ENCODE data around the gene TNFAIP2.

The TNFAIP2 gene

DNA sequence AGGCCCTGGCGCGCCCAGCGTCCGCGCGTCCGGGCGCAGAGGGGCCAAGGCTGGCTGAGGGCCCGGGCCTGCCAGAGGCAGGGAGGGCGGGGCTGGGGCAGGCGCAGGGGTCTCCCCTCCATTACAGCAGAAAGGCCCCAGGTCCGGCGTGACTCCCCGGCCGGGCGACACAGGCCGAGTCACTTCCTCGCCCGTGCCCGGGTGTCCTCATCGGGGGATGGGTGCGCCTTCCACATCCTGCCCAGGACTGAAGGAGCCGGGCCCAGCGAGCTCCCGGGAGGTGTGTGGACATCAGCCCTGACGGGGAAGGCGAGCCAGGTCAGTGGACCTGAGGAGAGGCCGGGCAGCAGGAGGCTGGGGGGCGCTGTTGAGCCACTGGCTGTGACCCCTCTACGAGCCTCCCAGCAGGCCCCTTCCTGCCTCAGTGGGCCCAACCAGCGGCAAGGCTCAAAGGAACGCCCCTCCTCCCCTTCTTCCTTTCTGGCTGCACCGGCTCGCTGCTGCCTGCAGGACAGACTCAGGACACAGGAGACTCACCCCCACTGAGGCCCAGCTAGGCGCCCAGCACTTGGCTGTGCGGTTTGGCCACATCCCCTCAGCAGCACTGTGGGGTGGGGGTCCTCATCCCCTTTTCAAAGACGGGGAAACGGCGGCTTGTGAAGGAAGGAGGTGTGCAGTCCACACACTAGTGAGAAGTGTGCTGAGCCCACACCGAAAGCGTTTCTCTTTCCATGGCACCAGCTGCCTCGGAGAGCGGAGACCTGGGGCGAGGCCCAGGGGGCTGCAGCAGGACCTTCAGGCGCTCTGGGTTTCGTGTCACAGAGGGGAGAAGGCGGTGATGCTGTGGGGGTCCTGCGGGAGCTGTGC is 606 bp downstream of the TNFAIP2 start:
- DNase-seq = no peak

DNA sequence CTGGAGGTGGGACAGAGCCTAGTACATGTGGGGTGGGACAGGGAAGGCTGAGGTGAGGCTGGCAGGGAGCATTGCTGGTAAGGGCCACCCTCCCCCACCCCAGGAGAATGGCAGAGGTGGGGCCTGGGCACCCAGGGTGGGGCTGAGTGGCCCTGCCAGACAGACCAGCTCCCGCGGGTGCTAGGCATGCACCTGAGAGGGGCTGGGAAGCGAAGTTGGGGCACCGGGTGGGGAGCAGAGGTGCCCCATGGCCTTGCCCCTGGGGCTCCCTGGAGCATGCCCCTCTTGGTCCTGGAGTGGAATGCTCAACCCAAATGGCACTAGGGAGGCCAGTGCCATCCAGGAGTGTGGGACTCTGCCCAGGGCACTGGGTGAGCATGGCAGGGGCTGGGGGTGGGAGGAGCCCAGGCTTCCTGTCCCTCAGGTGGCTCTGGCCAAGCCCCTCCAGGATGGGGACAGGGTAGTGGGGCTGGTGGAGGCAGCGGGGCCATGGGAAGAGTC is 1.3 kb downstream of the TNFAIP2 start:
- no peak for DNase-seq

DNA sequence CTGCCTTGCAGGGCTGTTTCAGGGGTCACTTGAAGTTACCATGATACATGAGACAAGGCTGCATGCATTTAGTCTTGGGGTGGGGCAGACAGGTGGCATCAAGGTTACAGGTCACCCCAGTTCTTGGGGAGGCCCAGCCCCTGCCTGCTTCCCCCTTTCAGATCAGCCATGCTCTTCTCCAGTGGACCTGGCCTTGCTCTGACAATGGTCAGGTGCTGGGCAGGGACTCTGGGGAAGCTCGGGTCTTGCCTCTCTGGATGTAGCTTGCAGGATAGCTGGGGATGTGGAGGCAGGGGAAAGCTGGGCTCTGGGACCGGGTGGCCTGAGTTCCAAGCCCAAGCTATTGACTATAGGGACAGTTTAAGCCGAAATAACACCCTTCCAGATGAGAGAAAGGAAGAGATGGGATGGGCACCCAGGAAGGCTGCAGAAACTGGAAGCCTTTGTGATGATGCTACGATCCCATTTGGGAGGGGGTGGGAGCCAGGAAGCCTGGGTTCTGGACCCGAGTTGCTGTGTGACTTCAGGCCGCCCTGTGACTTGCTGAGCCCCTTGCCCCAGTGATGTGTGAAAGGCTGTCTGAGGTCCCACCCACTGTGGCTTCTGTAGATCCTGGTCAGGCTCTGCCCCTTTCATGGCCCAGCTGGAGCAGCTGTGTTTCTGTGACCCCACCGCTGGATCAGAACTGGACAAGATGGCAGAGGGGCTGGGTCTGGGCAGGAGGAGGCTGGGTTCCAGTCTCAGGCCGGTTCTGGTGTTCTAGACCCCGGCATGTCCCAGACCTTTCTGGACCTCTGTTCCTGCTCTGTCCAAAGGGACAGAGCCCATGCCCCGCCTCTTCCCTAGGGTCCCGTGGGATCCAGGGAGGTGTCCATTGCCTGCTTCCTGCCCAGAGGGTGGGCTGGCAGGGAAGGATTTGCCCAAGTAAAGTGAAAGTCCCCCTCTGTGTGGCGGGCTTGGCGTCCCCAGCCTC is 2.1 kb downstream of the TNFAIP2 start:
- no peak for DNase-seq

DNA sequence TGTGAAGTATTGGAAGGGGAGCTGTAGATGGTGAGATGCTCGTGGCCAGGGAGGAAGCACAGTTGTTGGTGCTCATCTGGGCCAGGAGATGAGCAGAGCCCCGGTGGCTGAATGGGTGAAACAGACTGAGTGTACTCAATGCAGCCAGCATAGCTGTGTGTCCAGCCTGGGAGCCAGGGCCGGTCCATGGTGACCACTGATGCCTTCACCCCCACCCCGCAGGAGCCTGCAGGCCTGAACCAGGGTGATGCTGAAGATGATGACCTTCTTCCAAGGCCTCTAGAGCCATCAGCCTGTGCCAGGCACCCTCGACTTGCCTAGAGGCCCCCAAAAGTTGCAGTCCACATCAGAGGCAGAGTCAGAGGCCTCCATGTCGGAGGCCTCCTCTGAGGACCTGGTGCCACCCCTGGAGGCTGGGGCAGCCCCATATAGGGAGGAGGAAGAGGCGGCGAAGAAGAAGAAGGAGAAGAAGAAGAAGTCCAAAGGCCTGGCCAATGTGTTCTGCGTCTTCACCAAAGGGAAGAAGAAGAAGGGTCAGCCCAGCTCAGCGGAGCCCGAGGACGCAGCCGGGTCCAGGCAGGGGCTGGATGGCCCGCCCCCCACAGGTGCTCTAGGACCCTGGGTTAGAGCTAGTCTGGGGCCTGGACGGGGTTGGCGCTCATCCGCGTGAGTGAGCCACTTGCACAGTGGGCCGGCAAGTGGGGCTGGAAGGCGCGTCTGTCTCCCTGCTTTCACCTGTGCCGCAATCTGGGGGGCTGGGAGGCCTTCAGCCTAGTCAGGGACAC is 3.0 kb downstream of the TNFAIP2 start:
- no peak for DNase-seq

DNA sequence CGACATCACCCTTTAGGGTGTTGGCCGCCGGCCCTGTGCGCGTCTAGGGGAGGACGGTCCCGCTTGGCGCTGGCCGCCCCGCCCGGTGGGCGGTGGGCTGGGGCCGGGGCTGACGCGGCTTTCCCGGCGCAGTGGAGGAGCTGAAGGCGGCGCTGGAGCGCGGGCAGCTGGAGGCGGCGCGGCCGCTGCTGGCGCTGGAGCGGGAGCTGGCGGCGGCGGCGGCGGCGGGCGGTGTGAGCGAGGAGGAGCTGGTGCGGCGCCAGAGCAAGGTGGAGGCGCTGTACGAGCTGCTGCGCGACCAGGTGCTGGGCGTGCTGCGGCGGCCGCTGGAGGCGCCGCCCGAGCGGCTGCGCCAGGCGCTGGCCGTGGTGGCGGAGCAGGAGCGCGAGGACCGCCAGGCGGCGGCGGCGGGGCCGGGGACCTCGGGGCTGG is 3.6 kb downstream of the TNFAIP2 start:
- no peak for DNase-seq

DNA sequence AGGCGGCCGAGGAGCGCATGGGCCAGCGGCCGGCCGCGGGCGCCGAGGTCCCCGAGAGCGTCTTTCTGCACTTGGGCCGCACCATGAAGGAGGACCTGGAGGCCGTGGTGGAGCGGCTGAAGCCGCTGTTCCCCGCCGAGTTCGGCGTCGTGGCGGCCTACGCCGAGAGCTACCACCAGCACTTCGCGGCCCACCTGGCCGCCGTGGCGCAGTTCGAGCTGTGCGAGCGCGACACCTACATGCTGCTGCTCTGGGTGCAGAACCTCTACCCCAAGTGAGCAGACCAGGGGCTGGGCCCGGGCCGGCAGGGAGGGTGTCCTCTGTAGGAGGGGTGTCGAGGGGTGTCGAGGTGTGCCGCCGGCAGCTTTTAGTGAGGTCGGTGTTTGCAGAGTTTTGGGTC is 4.1 kb downstream of the TNFAIP2 start:
- DNase-seq = no peak

DNA sequence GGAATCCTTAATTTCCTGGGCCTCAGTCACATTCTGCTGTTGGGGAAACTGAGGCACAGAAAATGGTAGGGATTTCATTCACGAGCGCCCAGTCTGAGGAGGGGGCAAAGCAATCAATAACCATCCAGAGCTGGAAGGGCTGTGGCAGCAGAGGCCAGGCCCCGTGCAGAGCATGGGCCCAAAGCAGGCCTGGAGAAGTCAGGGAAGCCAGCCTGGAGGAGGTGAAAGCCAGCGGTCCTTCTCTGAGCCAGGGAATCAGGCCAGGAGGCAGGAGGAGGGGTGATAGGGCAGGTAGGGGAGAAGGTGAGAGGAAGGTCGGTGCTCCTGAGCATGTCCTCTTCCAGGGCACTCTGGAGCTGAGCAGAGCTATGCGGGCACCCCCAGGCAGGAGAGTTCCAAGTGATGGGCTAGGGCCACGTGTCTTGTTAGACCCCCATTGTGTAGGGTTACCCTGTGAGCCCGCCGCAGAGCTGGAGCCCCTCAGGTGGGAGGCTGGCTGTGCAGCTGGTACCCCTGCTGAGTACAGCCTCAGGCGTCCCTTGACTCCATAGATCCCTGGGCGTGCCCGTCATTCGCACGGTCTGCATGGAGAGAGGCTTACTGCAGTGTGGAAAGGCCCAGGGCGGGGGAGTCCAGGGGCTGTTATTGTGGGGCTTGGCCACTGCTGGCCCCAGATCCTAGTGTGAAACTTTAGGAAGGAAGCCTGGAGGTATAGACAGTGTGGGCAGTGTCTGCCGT is 4.8 kb downstream of the TNFAIP2 start:
- no peak for DNase-seq

DNA sequence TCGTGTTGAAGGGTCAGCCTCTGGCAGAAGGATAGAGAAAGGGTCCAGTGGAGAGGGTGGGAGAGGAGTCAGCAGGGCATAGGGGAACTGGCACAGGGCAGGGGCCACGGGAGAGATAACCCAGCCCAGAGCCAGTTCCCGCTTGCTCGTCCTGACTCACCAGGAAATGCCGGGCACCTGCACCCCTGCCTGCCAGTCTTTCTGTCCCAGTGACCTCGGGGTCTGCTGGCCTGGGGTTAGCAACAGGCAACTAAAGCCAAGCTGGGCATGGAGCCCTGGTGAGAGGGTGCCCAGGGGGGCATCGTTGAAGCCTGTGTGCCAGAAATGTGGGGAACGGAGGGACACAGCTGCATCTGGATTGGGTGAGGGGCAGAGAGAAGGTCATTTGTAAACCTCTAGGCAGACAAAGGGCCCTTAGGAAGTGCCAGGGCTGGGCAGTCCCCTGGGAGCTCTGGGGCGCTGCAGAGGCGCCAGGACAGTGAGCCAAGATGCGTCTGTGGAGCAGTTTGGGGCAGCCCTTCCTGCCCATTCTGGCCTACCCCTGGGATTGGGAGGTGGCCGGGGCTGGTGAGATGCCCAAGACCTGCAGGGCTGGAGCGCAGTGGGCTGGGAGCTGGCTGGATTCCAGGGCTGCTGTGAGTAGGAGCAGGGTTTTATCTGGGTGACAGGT is 5.5 kb downstream of the TNFAIP2 start:
- DNase-seq = no peak

DNA sequence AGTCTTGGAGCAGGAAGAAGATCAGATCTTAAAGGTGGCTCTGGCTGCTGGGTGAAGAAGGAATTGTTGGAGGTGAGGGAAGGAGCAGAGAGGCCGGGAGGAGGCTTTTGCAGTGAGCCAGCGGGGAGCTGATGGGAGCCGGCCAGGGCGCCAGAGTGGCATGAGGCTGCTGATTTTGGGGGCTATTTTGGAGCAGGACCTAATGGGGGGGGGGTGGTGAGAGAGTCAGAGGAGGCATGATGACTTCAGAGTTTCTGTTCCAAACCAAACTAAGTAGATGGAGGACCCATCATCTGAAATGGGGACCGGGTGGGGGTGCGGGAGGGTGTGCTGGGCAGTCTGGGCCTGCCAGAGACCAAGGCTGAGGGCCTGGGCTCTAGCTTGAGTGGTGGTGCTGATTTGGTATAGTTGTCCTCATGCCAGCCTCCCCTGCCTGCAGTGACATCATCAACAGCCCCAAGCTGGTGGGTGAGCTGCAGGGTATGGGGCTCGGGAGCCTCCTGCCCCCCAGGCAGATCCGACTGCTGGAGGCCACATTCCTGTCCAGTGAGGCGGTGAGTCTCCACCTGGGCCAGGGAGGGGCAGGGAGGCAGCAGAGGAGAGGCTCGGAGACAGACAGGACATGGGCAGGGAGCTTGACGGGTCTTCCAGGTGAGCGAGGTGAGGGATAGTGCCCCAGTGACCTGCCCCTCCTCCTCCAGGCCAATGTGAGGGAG is 6.2 kb downstream of the TNFAIP2 start:
- no peak for DNase-seq

DNA sequence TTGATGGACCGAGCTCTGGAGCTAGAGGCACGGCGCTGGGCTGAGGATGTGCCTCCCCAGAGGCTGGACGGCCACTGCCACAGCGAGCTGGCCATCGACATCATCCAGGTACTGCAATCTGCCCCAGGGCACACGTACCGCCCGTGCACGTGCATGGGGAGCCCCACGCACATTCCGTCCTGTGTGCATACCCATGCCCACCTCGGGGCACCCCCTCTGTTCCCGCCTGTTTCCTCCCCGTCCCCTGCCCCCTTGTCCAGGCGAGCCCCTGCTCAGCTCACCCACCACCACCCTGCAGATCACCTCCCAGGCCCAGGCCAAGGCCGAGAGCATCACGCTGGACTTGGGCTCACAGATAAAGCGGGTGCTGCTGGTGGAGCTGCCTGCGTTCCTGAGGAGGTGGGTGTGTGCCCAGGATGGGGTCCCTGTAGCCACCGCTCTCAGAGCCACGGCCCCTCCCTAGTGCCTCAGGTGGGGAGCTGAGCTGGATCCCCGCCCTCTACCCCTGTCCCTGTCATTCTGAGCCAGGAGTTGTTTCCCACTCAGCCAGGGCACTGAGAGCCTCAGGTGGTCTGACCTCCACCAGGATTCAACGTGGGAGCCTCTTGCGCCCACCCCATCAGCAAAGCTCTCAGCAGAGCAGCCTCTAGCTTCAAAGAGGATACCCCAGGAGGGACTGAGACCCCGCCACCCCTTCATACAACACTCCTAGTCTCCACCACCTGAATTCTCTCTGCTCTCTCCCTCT is 6.9 kb downstream of the TNFAIP2 start:
- DNase-seq = no peak

DNA sequence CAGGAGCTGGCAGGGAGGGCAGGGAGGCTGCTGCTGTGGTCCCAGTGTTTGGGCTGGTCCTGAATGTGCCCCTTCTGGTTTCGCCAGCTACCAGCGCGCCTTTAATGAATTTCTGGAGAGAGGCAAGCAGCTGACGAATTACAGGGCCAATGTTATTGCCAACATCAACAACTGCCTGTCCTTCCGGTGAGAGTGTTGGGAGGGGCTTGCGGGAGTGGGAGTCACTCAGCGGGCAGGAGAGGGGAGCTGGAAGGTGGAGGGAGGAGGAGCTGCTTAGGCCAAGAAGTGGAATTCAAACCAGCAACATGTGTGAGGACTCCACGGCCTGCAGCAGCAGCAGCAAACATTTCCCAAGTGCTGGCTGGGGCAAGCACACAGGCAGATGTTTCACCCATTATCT is 7.7 kb downstream of the TNFAIP2 start:
- DNase-seq = no peak

DNA sequence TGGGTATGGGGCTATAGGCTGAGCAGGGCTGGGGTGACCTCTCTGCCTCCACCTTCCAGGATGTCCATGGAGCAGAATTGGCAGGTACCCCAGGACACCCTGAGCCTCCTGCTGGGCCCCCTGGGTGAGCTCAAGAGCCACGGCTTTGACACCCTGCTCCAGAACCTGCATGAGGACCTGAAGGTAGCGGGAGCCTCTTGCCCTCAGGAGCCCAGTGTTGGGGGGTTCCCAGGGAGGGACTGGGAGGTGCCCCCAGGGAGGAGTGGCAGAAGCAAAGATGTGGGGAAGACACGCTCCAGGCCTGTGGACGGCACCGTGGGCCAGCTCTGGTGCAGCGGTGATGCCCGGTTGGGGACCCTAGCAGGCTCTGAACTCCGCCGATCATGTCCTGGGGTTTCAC is 8.3 kb downstream of the TNFAIP2 start:
- DNase-seq = no peak

DNA sequence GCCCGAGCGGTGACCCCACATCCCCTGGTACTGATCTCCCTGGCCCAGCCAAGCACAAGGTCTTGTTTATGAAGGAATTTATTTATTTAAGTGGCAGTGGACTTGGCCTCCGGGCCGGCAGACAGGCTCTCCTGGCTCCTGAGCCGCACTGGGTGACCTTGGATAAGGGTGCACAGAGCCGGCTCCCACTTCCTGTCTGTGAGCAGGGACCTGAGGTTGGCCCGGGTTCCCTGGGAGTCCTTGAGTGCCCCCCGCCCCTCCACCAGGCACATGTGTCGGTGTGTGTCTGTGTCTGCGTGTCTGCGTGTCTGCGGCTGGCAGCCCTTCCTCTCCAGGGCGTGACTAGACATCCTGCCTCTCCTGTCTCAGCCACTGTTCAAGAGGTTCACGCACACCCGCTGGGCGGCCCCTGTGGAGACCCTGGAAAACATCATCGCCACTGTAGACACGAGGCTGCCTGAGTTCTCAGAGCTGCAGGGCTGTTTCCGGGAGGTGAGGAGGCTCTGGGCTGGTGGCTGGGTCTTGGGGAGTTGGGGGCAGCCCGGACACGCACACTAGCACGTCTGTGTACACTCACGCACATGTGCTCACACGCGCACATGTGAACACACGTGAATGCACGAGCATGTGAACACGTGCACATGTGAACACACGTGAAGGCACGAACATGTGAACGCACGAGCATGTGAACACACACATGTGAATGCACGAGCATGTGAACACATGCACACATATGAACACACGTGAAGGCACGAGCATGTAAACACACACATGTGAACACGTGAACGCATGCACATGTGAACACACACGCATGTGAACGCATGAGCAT is 9.3 kb downstream of the TNFAIP2 start:
- no peak for DNase-seq

DNA sequence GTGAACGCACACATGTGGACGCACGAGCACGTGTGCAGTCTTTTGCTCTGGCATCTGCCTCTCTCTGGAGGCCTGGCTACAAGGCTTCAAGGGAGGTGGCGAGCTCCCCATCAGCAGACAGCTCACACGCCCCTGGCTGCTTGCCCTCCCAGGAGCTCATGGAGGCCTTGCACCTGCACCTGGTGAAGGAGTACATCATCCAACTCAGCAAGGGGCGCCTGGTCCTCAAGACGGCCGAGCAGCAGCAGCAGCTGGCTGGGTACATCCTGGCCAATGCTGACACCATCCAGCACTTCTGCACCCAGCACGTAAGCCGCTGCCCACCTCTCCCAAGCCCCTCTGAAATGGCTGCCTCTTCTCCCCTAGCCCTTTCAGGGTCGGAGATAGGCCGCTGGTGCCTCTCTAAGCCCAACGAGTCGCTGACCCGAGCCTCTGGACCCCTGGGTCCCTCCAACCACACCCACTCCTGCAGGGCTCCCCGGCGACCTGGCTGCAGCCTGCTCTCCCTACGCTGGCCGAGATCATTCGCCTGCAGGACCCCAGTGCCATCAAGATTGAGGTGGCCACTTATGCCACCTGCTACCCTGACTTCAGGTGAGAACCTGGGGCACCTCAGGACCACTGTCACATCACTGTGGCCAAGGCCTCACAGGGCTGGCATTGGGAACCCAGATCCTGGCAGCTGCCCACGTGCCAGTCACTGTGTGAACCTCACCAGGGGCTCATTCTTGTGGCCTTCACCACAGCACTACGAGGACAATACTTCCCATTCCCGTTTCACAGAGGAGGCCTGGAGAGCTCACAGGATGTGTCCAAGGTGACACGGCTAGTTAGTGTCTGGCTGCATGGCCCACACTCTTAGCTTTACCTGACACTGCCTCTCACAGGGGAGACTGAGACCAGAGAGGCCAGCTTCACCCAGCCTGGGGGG is 10.2 kb downstream of the TNFAIP2 start:
- no peak for DNase-seq

DNA sequence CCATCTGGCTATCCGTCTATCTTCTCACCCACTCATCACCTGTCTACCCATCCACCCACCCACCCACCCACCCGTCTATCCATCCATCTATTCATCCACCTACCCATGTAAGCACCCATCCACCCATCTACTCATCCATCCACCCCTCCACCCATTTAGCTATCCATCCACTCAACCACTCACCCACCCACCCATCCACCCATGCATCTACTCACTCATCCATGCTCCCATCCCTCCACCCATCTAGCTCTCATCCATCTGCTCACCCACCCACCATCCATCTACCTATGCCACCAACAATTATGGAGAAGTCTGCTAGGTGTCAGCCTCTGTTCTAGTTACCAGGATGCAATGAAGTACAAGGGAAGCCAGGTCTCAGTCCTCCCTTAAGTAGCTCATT is 11.1 kb downstream of the TNFAIP2 start:
- DNase-seq = no peak

DNA sequence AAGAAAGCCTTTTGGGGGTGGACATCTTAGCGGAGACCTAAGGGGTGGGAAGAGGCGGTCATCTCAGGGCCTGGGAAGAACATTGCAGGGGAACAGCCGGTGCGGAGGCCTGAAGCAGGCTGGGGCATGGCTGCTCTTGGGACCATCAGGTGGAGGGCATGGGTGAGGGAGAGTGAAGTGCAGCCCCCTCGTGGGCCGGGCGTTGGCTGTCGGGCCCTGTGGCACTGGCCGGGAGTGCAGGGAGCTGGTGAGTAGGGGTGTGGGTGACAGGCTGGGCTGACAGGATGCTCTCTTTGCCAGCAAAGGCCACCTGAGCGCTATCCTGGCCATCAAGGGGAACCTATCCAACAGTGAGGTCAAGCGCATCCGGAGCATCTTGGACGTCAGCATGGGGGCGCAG is 11.7 kb downstream of the TNFAIP2 start:
- DNase-seq = no peak

DNA sequence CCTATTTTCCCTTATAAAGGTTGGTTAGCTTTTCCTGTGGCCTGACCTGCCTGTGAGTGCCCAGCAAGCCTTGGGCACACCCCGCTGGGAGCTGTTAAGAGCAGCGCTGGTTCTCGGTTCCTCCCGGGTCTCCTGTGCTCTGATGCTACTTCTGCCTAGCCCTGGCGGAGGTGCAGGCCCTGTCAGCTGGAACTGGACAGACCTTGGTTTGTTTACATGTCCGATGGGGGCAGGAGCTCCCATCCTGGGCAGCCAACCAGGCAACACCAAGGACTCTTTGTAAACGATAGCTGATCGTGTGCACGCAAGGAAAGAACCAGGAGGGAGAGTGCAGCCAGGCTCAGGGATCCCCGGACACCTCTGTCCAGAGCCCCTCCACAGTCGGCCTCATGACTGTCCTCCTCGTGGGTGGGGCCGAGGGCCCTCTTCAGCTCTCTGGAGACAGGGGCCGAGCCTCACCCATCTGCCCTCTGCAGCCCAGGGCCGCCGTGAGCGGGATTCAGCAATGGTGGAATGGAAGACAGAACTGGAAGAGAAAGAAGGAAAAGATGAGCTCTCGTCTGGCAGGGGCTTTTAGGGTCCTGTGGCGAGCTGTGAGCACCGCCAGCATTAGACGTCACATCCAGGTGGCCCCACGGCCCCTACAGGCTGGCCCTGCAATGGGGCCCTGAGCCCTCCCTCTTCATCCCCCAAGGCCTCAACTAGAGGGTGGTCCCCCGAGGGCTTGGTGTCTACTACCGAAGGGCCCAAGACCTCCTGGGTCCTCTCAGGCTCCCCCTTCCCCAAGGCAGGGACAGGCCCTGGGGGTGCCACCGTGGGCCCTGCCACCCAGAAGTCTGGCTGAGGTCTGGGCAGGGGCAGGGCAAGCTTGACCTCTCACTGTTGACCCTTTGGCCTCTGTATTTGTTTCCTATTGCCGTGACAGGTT is 12.3 kb downstream of the TNFAIP2 start:
- DNase-seq = no peak

Measured in effector CD4-positive, alpha-beta T cell (primary cell).